H1 (cell line): ENCODE data around the gene VSNL1. TPM values are rescaled to one million over a fixed set of nuclear protein-coding genes. Genes with fewer than 3 reads are reported as not detected.

Experiments
- CTCF ChIA-PET: fragments of 300-600 bp; sonication (Branson Sonifier 250); formaldehyde crosslinking; loops from one replicate; lab custom pipeline; 2021; ENCODE audit not compliant: partially characterized antibody; lab: Charles Lee
- POLR2A ChIA-PET: fragments of 300-600 bp; sonication (Branson Sonifier 250); formaldehyde crosslinking; loops from one replicate; lab custom pipeline; 2021; ENCODE audit warnings: inconsistent platforms; ENCODE audit not compliant: partially characterized antibody; lab: Charles Lee
- DNase-seq, 2 experiments: peaks; one replicate each; pipeline versions ENCODE4 v3.0.0 to v3.0.0-alpha.2; 2010 to 2022; ENCODE audit warnings: low spot score in 2 of 2, low read depth in 1 of 2, mixed read lengths in 1 of 2
- FAIRE-seq: peaks from 2 replicates; lab custom pipeline; 2011; peaks lifted over from hg19 to GRCh38; lab: Jason Lieb, UNC
- H2AFZ ChIP-seq: 2 replicates; pipeline ENCODE4 v1.8.1; 2012; ENCODE audit warnings: low read length, inconsistent platforms
- H2AK5ac ChIP-seq: 2 replicates; pipeline ENCODE4 v1.6.1; 2013; ENCODE audit warnings: low read depth, low read length
- H2BK120ac ChIP-seq: replicated peaks from 2 replicates; pipeline ENCODE3; 2013; ENCODE audit warnings: low read depth, low read length, inconsistent platforms
- H2BK12ac ChIP-seq: 2 replicates; pipeline ENCODE4 v1.6.1; 2013; ENCODE audit warnings: low read depth, low read length
- H2BK15ac ChIP-seq: 2 replicates; pipeline ENCODE4 v1.6.1; 2013; ENCODE audit warnings: low read length
- H2BK20ac ChIP-seq: 2 replicates; pipeline ENCODE4 v1.6.1; 2013; ENCODE audit warnings: low read length
- H2BK5ac ChIP-seq: 2 replicates; pipeline ENCODE4 v1.6.1; 2013; ENCODE audit warnings: low read depth, low read length
- H3K14ac ChIP-seq: 2 replicates; pipeline ENCODE4 v1.6.1; 2013; ENCODE audit warnings: inconsistent platforms; ENCODE audit not compliant: insufficient read length
- H3K18ac ChIP-seq: 2 replicates; pipeline ENCODE4 v1.6.1; 2013; ENCODE audit warnings: low read length; ENCODE audit errors: extremely low read depth
- H3K23ac ChIP-seq: 2 replicates; pipeline ENCODE4 v1.6.1; 2013; ENCODE audit warnings: inconsistent platforms; ENCODE audit not compliant: insufficient read length
- H3K23me2 ChIP-seq: 2 replicates; pipeline ENCODE4 v1.6.1; 2013; ENCODE audit warnings: low read depth, low read length
- H3K27ac ChIP-seq: 2 replicates; pipeline ENCODE4 v1.6.1; 2011; ENCODE audit warnings: low read depth, low read length, inconsistent platforms
- H3K27me3 ChIP-seq, 4 experiments: replicated peaks in 1 of 4; 1 replicate in 1 of 4; 2 replicates in 3 of 4; pipeline versions ENCODE4 v1.6.1 to v1.8.1; 2011 to 2013; ENCODE audit warnings: low read length in 3 of 4, mild to moderate bottlenecking in 3 of 4, inconsistent platforms in 2 of 4, mixed read lengths in 2 of 4, moderate library complexity in 1 of 4; ENCODE audit not compliant: control insufficient read depth in 3 of 4, insufficient read depth in 3 of 4; ENCODE audit errors: extremely low read depth in 1 of 4
- H3K36me3 ChIP-seq, 4 experiments: 2 replicates each; pipeline versions ENCODE4 v1.6.1 to v1.8.1; 2011 to 2013; ENCODE audit warnings: mild to moderate bottlenecking in 4 of 4, low read length in 3 of 4, moderate library complexity in 2 of 4, control low read depth in 1 of 4, inconsistent platforms in 1 of 4; ENCODE audit not compliant: insufficient read depth in 4 of 4, control insufficient read depth in 2 of 4
- H3K4ac ChIP-seq: replicated peaks from 2 replicates; pipeline ENCODE3; 2013; ENCODE audit warnings: low read length, low read depth, mixed read lengths, inconsistent platforms; ENCODE audit not compliant: insufficient read length
- H3K4me1 ChIP-seq, 4 experiments: replicated peaks in 1 of 4; 1 replicate in 1 of 4; 2 replicates in 3 of 4; pipeline versions ENCODE4 v1.6.1 to v1.8.1; 2011 to 2013; ENCODE audit warnings: low read length in 3 of 4, inconsistent platforms in 2 of 4, mixed read lengths in 1 of 4; ENCODE audit not compliant: insufficient read depth in 4 of 4, control insufficient read depth in 3 of 4
- H3K4me2 ChIP-seq, 2 experiments: 2 replicates each; pipeline versions ENCODE4 v1.6.1 to v1.8.1; 2011 to 2013; ENCODE audit warnings: low read depth in 2 of 2, low read length in 2 of 2, control low read depth in 1 of 2, inconsistent platforms in 1 of 2, mild to moderate bottlenecking in 1 of 2; ENCODE audit not compliant: insufficient read depth in 1 of 2
- H3K4me3 ChIP-seq, 4 experiments: fragments of 200-600, 300-600 bp in 1 of 4; sonication (generic), shearing (Covaris generic), sonication (Bioruptor Twin) in 1 of 4; 2 replicates each; pipeline versions ENCODE4 v1.5.1 to v1.8.1; 2011 to 2016; ENCODE audit warnings: low read length in 4 of 4, low read depth in 3 of 4, control low read depth in 2 of 4, inconsistent platforms in 2 of 4, mild to moderate bottlenecking in 2 of 4, mixed read lengths in 1 of 4, moderate library complexity in 1 of 4; ENCODE audit not compliant: insufficient read depth in 2 of 4; ENCODE audit errors: extremely low read depth in 1 of 4
- H3K56ac ChIP-seq: replicated peaks from 2 replicates; pipeline ENCODE3; 2013; ENCODE audit warnings: low read depth, mild to moderate bottlenecking, mixed read lengths, low read length, inconsistent platforms; ENCODE audit not compliant: insufficient read length
- H3K79me1 ChIP-seq: 2 replicates; pipeline ENCODE4 v1.6.1; 2013; ENCODE audit warnings: low read depth, low read length, control low read depth
- H3K79me2 ChIP-seq, 2 experiments: 2 replicates each; pipeline versions ENCODE4 v1.6.1 to v1.8.1; 2012 to 2013; ENCODE audit warnings: low read length in 2 of 2, mild to moderate bottlenecking in 2 of 2, inconsistent platforms in 1 of 2; ENCODE audit not compliant: insufficient read depth in 2 of 2, control insufficient read depth in 1 of 2
- H3K9ac ChIP-seq, 4 experiments: replicated peaks in 1 of 4; 1 replicate in 1 of 4; 2 replicates in 3 of 4; pipeline versions ENCODE4 v1.6.1 to v1.8.1; 2011 to 2013; ENCODE audit warnings: low read depth in 3 of 4, low read length in 3 of 4, control low read depth in 2 of 4, mild to moderate bottlenecking in 2 of 4, moderate library complexity in 2 of 4, inconsistent platforms in 1 of 4; ENCODE audit errors: extremely low read depth in 1 of 4
- H3K9me3 ChIP-seq, 2 experiments: 2 replicates each; pipeline versions ENCODE4 v1.6.1 to v1.8.1; 2012 to 2013; ENCODE audit warnings: mild to moderate bottlenecking in 2 of 2, moderate library complexity in 2 of 2, control low read depth in 1 of 2, inconsistent platforms in 1 of 2, low read depth in 1 of 2, low read length in 1 of 2, mixed read lengths in 1 of 2; ENCODE audit not compliant: insufficient read depth in 2 of 2
- H4K20me1 ChIP-seq, 2 experiments: replicated peaks in 1 of 2; 2 replicates each; pipeline versions ENCODE3 to v1.8.1; 2011 to 2013; ENCODE audit warnings: inconsistent platforms in 2 of 2, low read length in 2 of 2, mild to moderate bottlenecking in 1 of 2; ENCODE audit not compliant: insufficient read depth in 2 of 2, control insufficient read depth in 1 of 2
- H4K5ac ChIP-seq: 2 replicates; pipeline ENCODE4 v1.6.1; 2013; ENCODE audit warnings: low read length, low read depth, mixed read lengths, inconsistent platforms; ENCODE audit not compliant: insufficient read length
- H4K8ac ChIP-seq: 2 replicates; pipeline ENCODE4 v1.8.0; 2013; ENCODE audit warnings: mild to moderate bottlenecking, moderate library complexity, low read length, inconsistent platforms; ENCODE audit not compliant: insufficient read depth; ENCODE audit errors: extremely low read depth
- H4K91ac ChIP-seq: replicated peaks from 2 replicates; pipeline ENCODE3; 2013; ENCODE audit warnings: low read length, mixed read lengths, inconsistent platforms; ENCODE audit not compliant: insufficient read length
- BACH1 ChIP-seq: IDR thresholded peaks from 2 replicates; pipeline ENCODE4 v1.6.1; 2012; ENCODE audit warnings: low read length, improper control_type of control experiment
- WGBS, 2 experiments: shearing (Covaris generic) in 1 of 2; methylation state at CpG; one replicate each; pipeline versions ENCODE4 v1.1.6 to v1.1.7; 2013 to 2015; ENCODE audit warnings: low lambda C conversion rate in 2 of 2, mixed read lengths in 2 of 2, inconsistent platforms in 1 of 2, low coverage in 1 of 2, missing lambda C conversion rate in 1 of 2; ENCODE audit not compliant: insufficient replicate concordance in 2 of 2, insufficient coverage in 1 of 2, insufficient read length in 1 of 2; ENCODE audit errors: extremely low coverage in 1 of 2, missing lambda C conversion rate in 1 of 2; 5-methylcytosine and 5-hydroxymethylcytosine counted together
- polyA plus RNA-seq, 7 experiments: library from polyadenylated mRNA; depleted of rRNA in 3 of 7; stranded (reverse) in 5 of 7; unstranded in 2 of 7; fragments of >200 nt in 5 of 7; fragments of 200-250 nt in 2 of 7; gene quantifications; 1 replicate in 5 of 7; 2 replicates in 1 of 7; 4 replicates in 1 of 7; pipeline versions ENCODE4 v1.2.1 to v1.2.3, GENCODE V29; 2011 to 2013; ENCODE audit warnings: missing spikeins in 2 of 7, mixed read lengths in 2 of 7
- total RNA-seq: library from RNA; stranded (reverse); fragmentation: NEBNext Ultra II Directional; extraction: Animal tissue kit (Norgen Biotek cat#: 25700); gene quantifications from 2 replicates; pipeline ENCODE4 v1.2.1, GENCODE V29; 2021

VSNL1 gene
- total and polyA plus RNA-seq, 2 of the 8 experiments (the other 6 are each of a cell fraction or from before 2014, with no cell fraction given), result 49.4 to 108 TPM

- H2AFZ ChIP-seq, result no peak overlapping the region
- H4K5ac ChIP-seq, result no peak overlapping the region
- no peak overlapping the region for H3K18ac ChIP-seq
- H2BK12ac ChIP-seq, result no peak overlapping the region
- H3K36me3 ChIP-seq, result peaks cover 0 to 12% (median 3%) of the 10 kb centered on the region in 4 experiments; a peak in 3 of 8 replicates
- H4K8ac ChIP-seq, result no peak overlapping the region
- peaks cover 0 to 2% of the 10 kb centered on the region in 2 experiments for H4K20me1 ChIP-seq
- H3K4me3 ChIP-seq, result no peak overlapping the region
- no peak overlapping the region for H2BK15ac ChIP-seq
- ChIA-PET CTCF (interaction anchor here (0.8 to 7.0 kb wide), 18 partner anchors 12 to 503 kb away, joined by 3 to 119 read pairs (median 6); no protein-coding TSS in a partner anchor), POLR2A (no interaction called here)
- no peaks in the 10 kb centered on the region for H3K27me3 ChIP-seq
- no peak overlapping the region for H4K91ac ChIP-seq
- H3K23me2 ChIP-seq, result no peaks in the 10 kb centered on the region
- H2AK5ac ChIP-seq, result no peak overlapping the region
- H3K14ac ChIP-seq, result no peak overlapping the region
- H3K4me2 ChIP-seq, result no peak overlapping the region
- H3K4me1 ChIP-seq, result peaks cover 0 to 4% (median under 1%) of the 10 kb centered on the region in 4 experiments; a peak in 2 of 7 replicates
- WGBS, 2 experiments, result 90% methylated on average over 5 of the region's 5 CpGs; no CpG with 5 or more reads in 1 of the 2 experiments
- H3K4ac ChIP-seq, result no peak overlapping the region
- FAIRE-seq (no peak), DNase-seq (no peak)
- no peaks in the 10 kb centered on the region for H3K79me2 ChIP-seq
- no peak overlapping the region for H3K56ac ChIP-seq
- H2BK20ac ChIP-seq, result no peak overlapping the region
- H3K79me1 ChIP-seq, result no peaks in the 10 kb centered on the region; the same call in 1 of the 2 replicates
- H3K9ac ChIP-seq, result no peak overlapping the region
- no peak overlapping the region for H3K27ac ChIP-seq
- no peaks in the 10 kb centered on the region for H3K9me3 ChIP-seq
- H3K23ac ChIP-seq, result no peak overlapping the region
- H2BK120ac ChIP-seq, result no peak overlapping the region
- H2BK5ac ChIP-seq, result no peak overlapping the region
- no peak for TF ChIP-seq BACH1
Measured at GRCh38 chr2:17646838-17647701, 106.6 kb downstream of the VSNL1 start.
